Esophagus muscularis mucosa (tissue), 4 donors: ENCODE results near the gene RAI14. TPM values are rescaled to one million over a fixed set of nuclear protein-coding genes. Genes with fewer than 3 reads are reported as not detected.

Experiments
- DNase-seq: peaks from one replicate; pipeline ENCODE4 v3.0.0-alpha.2; 2017; ENCODE audit errors: extremely low spot score
- H3K27ac ChIP-seq, 4 donors: fragments of 200-600 bp; sonication (generic); replicated peaks in 1 of 4; 1 replicate in 3 of 4; 2 replicates in 1 of 4; pipeline ENCODE4 v1.5.1; 2016 to 2019; ENCODE audit warnings: mild to moderate bottlenecking in 1 of 4
- H3K27me3 ChIP-seq, 4 donors: fragments of 200-600 bp; sonication (generic); one replicate each; pipeline versions ENCODE4 v1.5.1 to v1.6.0; 2016 to 2019
- H3K36me3 ChIP-seq, 4 donors: fragments of 200-600 bp; sonication (generic); one replicate each; pipeline ENCODE4 v1.5.1; 2016 to 2019
- H3K4me1 ChIP-seq, 4 donors: fragments of 200-600 bp; sonication (generic); one replicate each; pipeline ENCODE4 v1.5.1; 2016 to 2019
- H3K4me3 ChIP-seq, 4 donors: fragments of 200-600 bp; sonication (generic); 1 replicate in 2 of 4; 2 replicates in 2 of 4; pipeline ENCODE4 v1.5.1; 2016 to 2019; ENCODE audit warnings: mild to moderate bottlenecking in 4 of 4, moderate library complexity in 1 of 4
- H3K9me3 ChIP-seq, 4 donors: fragments of 200-600 bp; sonication (generic); 1 replicate in 3 of 4; 2 replicates in 1 of 4; pipeline ENCODE4 v1.5.1; 2016 to 2019
- CTCF ChIP-seq, 3 experiments: fragments of 200-600 bp in 2 of 3; fragments of 450-650 bp in 1 of 3; sonication (generic) in 2 of 3; IDR thresholded peaks; one replicate each; pipeline ENCODE4 v1.5.1; 2017 to 2019; ENCODE audit warnings: antibody characterized with exemption in 3 of 3, mild to moderate bottlenecking in 2 of 3, moderate library complexity in 1 of 3
- EP300 ChIP-seq: sonication (generic); formaldehyde crosslinking; IDR thresholded peaks from one replicate; pipeline ENCODE4 v1.6.1; 2017; ENCODE audit warnings: antibody characterized with exemption
- POLR2A ChIP-seq: fragments of 450-650 bp; IDR thresholded peaks from one replicate; pipeline ENCODE4 v1.6.1; 2017; ENCODE audit warnings: antibody characterized with exemption, moderate library complexity, mild to moderate bottlenecking, low read depth
- POLR2AphosphoS5 ChIP-seq, 2 donors: sonication (generic); formaldehyde crosslinking; IDR thresholded peaks; one replicate each; pipeline ENCODE4 v1.6.1; 2017; ENCODE audit warnings: antibody characterized with exemption in 2 of 2
- WGBS: methylation state at CpG from one replicate; pipeline ENCODE4 v1.1.5; 2018; 5-methylcytosine and 5-hydroxymethylcytosine counted together
- intact Hi-C: fragments of 100-400 bp; cut with DNase I; formaldehyde crosslinking; loops from one replicate; pipeline ENCODE4 v1.15.1; 2023
- total RNA-seq, 4 donors: library from RNA; depleted of rRNA; stranded (reverse); fragments of >200 nt; gene quantifications; one replicate each; pipeline versions ENCODE4 v1.1.0 to v1.2.1, GENCODE V29; 2016

Gene RAI14
- total RNA-seq, 4 donors from 2014 or later = 57.3 to 76.4 (median 68.1) TPM

GRCh38 chr5:34736445-34737115 is 80.5 kb downstream of the RAI14 start:
- peaks cover 9 to 70% (median 59%) of the 10 kb centered on the region in 4 donors for H3K4me1 ChIP-seq
- peaks cover 0 to 5% (median 0%) of the 10 kb centered on the region in 4 donors for H3K36me3 ChIP-seq
- no peak overlapping the region for H3K4me3 ChIP-seq
- DNase-seq = no peak
- no peaks in the 10 kb centered on the region for H3K27me3 ChIP-seq
- no peaks in the 10 kb centered on the region for H3K9me3 ChIP-seq
- 97% methylated on average over 2 of the region's 3 CpGs for WGBS
- TF ChIP-seq EP300 = no peak
- no peak for TF ChIP-seq POLR2A
- intact Hi-C loops = no loop called here
- no peak overlapping the region for H3K27ac ChIP-seq

GRCh38 chr5:34737731-34738130 is 81.6 kb downstream of the RAI14 start:
- H3K4me1 ChIP-seq = peaks cover 9 to 67% (median 56%) of the 10 kb centered on the region in 4 donors
- TF ChIP-seq POLR2AphosphoS5 (IDR thresholded peaks at IDR 0.05) = no peak
- no peak for TF ChIP-seq CTCF (IDR thresholded peaks at IDR 0.05)
- no peak for TF ChIP-seq POLR2A
- TF ChIP-seq EP300 = no peak
- H3K27me3 ChIP-seq = no peaks in the 10 kb centered on the region
- intact Hi-C loops = no loop called here
- peak overlapping the region in 2 of 4 donors; percentile 15 to 56 for H3K27ac ChIP-seq
- H3K9me3 ChIP-seq = no peaks in the 10 kb centered on the region
- peaks cover 0 to 5% (median 0%) of the 10 kb centered on the region in 4 donors for H3K36me3 ChIP-seq
- no peak overlapping the region for H3K4me3 ChIP-seq
- DNase-seq = no peak

- no peak for DNase-seq
- Histone ChIP-seq H3K9me3 (no peaks in the 10 kb centered on the region), H3K4me3 (no peak overlapping the region), H3K36me3 (peaks cover 0 to 5% (median 0%) of the 10 kb centered on the region in 4 donors), H3K27me3 (no peaks in the 10 kb centered on the region), H3K27ac (peak overlapping the region in 2 of 4 donors; percentile 15 to 56), H3K4me1 (peaks cover 9 to 68% (median 58%) of the 10 kb centered on the region in 4 donors)
- TF ChIP-seq CTCF (IDR thresholded peaks at IDR 0.05) = no peak
- TF ChIP-seq EP300 = no peak
- peak in 1 of 2 donors; percentile 11 for TF ChIP-seq POLR2AphosphoS5 (IDR thresholded peaks at IDR 0.05)
- intact Hi-C loops = no loop called here
- no CpG with 5 or more reads among the region's 1 CpG for WGBS
Measured at GRCh38 chr5:34738381-34738780, 82.3 kb downstream of the RAI14 start.

- WGBS = 53% methylated on average over 3 of the region's 3 CpGs
- intact Hi-C loops = no loop called here
- Histone ChIP-seq H3K9me3 (no peaks in the 10 kb centered on the region), H3K4me1 (peaks cover 9 to 67% (median 57%) of the 10 kb centered on the region in 4 donors), H3K36me3 (no peaks in the 10 kb centered on the region), H3K4me3 (no peak overlapping the region), H3K27ac (no peak overlapping the region), H3K27me3 (no peaks in the 10 kb centered on the region)
- TF ChIP-seq CTCF (IDR thresholded peaks at IDR 0.05) (no peak), EP300 (no peak), POLR2AphosphoS5 (IDR thresholded peaks at IDR 0.05) (no peak), POLR2A (no peak)
- no peak for DNase-seq
Measured at GRCh38 chr5:34740389-34740806, 84.3 kb downstream of the RAI14 start.

- Histone ChIP-seq H3K27me3 (no peaks in the 10 kb centered on the region), H3K4me3 (no peak overlapping the region), H3K9me3 (no peaks in the 10 kb centered on the region), H3K27ac (no peak overlapping the region), H3K36me3 (no peaks in the 10 kb centered on the region), H3K4me1 (peaks cover 9 to 52% (median 47%) of the 10 kb centered on the region in 4 donors)
- no peak for DNase-seq
- WGBS = 98% methylated on average over 11 of the region's 11 CpGs
- intact Hi-C loops = no loop called here
- TF ChIP-seq POLR2A (no peak), POLR2AphosphoS5 (IDR thresholded peaks at IDR 0.05) (no peak), CTCF (IDR thresholded peaks at IDR 0.05) (no peak), EP300 (no peak)
Measured at GRCh38 chr5:34742061-34742460, 85.9 kb downstream of the RAI14 start.
